ENCODE data around the gene PLEKHG4. TPM values are rescaled to one million over a fixed set of nuclear protein-coding genes. Genes with fewer than 3 reads are reported as not detected.
A peak's percentile ranks its signal among the peaks of the same experiment; 100 is the strongest.

PLEKHG4 gene
- total RNA-seq, 1 experiment from 2014 or later, result 38.5 TPM

DNA sequence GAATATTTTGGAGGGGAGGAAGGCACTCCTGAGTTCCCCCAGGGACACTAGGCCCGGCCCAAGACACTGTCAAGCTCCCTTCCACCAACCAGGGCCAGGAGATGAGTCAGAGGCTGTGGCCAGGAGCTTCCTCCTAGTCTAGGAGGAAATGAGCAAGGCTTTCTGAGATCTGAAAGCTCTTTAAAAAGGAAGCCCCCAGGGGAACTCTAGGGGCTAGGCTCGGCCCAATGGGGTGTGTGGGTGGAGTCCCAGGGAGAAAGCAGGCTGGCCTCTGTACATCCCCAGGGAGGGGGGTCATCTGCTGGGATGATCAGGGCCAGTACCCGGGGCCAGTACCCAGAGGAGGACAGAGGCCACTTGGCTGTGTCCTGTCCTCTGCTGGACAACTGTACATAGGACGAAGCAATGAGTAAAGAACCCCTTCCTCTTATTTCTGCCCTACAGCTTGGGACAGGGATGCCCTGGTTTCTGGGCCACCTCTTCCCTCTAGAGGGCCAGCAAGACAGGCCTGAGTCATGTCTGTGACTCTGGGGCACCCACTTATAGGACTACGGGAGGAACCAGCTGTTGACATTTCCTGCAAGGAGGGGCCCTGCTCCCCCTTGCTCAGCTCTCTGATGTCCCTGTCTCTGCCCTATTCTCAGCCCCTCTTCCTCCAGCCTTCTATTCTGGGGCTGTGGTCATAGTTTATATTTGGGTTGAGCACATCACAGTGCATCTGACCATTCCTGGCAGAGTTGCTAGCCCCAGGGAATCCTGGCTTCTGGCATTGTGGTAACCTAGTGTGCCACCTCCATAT is 34.7 kb upstream of the PLEKHG4 start:
- H3K27ac ChIP-seq (ENCODE audit: low read depth, low read length), result peak overlapping the region; percentile 92
- DNase-seq (ENCODE audit: low read depth, low spot score), result peak; percentile 63
- RAD21 ChIA-PET (ENCODE audit: low non-redundant PET in 1 of 2, low total read pairs in 2 of 2, uncharacterized antibody in 2 of 2, unreplicated experiment in 2 of 2), result no interaction called here
- peaks cover 0 to 2% of the 10 kb centered on the region in 2 experiments; a peak in 1 of 4 replicates for H3K36me3 ChIP-seq (ENCODE audit: control insufficient read depth in 1 of 2, insufficient read depth in 2 of 2, low read length in 2 of 2)
- peaks cover 63% of the 10 kb centered on the region for H3K79me2 ChIP-seq (ENCODE audit: insufficient read depth, low read length)
- H4K20me1 ChIP-seq (ENCODE audit: insufficient read depth), result no peaks in the 10 kb centered on the region
- peak overlapping the region; percentile 87 for H3K9ac ChIP-seq (ENCODE audit: low read length)
- peak; percentile 15 for ATAC-seq
- POLR2A ChIA-PET, result interaction anchor here (0.9 to 1.9 kb wide), 6 partner anchors 12 to 46 kb away, joined by 3 to 8 read pairs (median 4); partner anchors contain the start of genes ELMO3 and TMEM208
- H3K9me2 ChIP-seq (ENCODE audit: insufficient read depth), result no peaks in the 10 kb centered on the region
- H3K4me1 ChIP-seq (ENCODE audit: control insufficient read depth in 1 of 2, insufficient read depth in 2 of 2, low read length in 2 of 2), result peaks cover 56 to 89% of the 10 kb centered on the region in 2 experiments
- peak overlapping the region; percentile 71 to 92 for H3K4me3 ChIP-seq (replicated peaks in 1 of 2; ENCODE audit: low read depth in 1 of 2, low read length in 2 of 2)
- no peaks in the 10 kb centered on the region for H3K9me3 ChIP-seq (ENCODE audit: control insufficient read depth in 1 of 2, insufficient read depth in 1 of 2, low read depth in 1 of 2, low read length in 2 of 2)
- no peak overlapping the region for H2AFZ ChIP-seq (ENCODE audit: low read depth, low read length, poor library complexity, severe bottlenecking)
- CTCF ChIA-PET, result interaction anchor here (0.6 to 1.7 kb wide), 7 partner anchors 16 to 285 kb away, joined by 3 to 7 read pairs (median 3); partner anchors contain the start of genes ELMO3 and TMEM208
- BruUV-seq (replicated peaks), result no TSS peak
- peak overlapping the region; percentile 94 for H3K4me2 ChIP-seq (ENCODE audit: low read length)
- H3K27me3 ChIP-seq (ENCODE audit: insufficient read depth, low read length), result no peaks in the 10 kb centered on the region
- TF ChIP-seq FOSL1 (IDR thresholded peaks at IDR 0.05; ENCODE audit: low read depth) (no peak), MAX (IDR thresholded peaks at IDR 0.05) (no peak), POLR2AphosphoS5 (IDR thresholded peaks at IDR 0.05; ENCODE audit: low read depth, low read length) (peak; percentile 74), ATF3 (IDR thresholded peaks at IDR 0.05) (no peak), YY1 (IDR thresholded peaks at IDR 0.05; ENCODE audit: extremely low read depth, insufficient replicate concordance, low read depth, low read length) (peak; percentile 72)
- intact Hi-C loops (cut with micrococcal nuclease), result loop anchor here (5.0 kb wide), 1 partner anchor 173 kb away; the partner anchor contains the start of gene ZDHHC1

- Histone ChIP-seq H4K20me1 (ENCODE audit: insufficient read depth) (no peaks in the 10 kb centered on the region), H3K4me3 (replicated peaks in 1 of 2; ENCODE audit: low read depth in 1 of 2, low read length in 2 of 2) (peak overlapping the region; percentile 71 to 92), H3K27ac (ENCODE audit: low read depth, low read length) (peak overlapping the region; percentile 92), H3K36me3 (ENCODE audit: control insufficient read depth in 1 of 2, insufficient read depth in 2 of 2, low read length in 2 of 2) (no peaks in the 10 kb centered on the region), H2AFZ (ENCODE audit: low read depth, low read length, poor library complexity, severe bottlenecking) (no peak overlapping the region), H3K9me3 (ENCODE audit: control insufficient read depth in 1 of 2, insufficient read depth in 1 of 2, low read depth in 1 of 2, low read length in 2 of 2) (no peaks in the 10 kb centered on the region), H3K4me1 (ENCODE audit: control insufficient read depth in 1 of 2, insufficient read depth in 2 of 2, low read length in 2 of 2) (peaks cover 56 to 86% of the 10 kb centered on the region in 2 experiments), H3K27me3 (ENCODE audit: insufficient read depth, low read length) (no peaks in the 10 kb centered on the region), H3K4me2 (ENCODE audit: low read length) (peak overlapping the region; percentile 94), H3K9ac (ENCODE audit: low read length) (peak overlapping the region; percentile 87), H3K9me2 (ENCODE audit: insufficient read depth) (no peaks in the 10 kb centered on the region), H3K79me2 (ENCODE audit: insufficient read depth, low read length) (peaks cover 57% of the 10 kb centered on the region)
- intact Hi-C loops (cut with micrococcal nuclease), result loop anchor here (5.0 kb wide), 1 partner anchor 172 kb away; the partner anchor contains the start of gene ZDHHC1
- ChIA-PET RAD21 (ENCODE audit: low non-redundant PET in 1 of 2, low total read pairs in 2 of 2, uncharacterized antibody in 2 of 2, unreplicated experiment in 2 of 2) (interaction anchor here in 1 of 2 experiments (0.7 kb wide), 1 partner anchor 92 kb away, joined by 4 read pairs; no protein-coding TSS in a partner anchor), CTCF (interaction anchor here (1.3 to 2.6 kb wide), 2 partner anchors 46 to 47 kb away, joined by 6 to 13 read pairs; partner anchors contain the start of gene ELMO3), POLR2A (interaction anchor here (1.3 to 1.9 kb wide), 3 partner anchors 17 to 47 kb away, joined by 3 to 8 read pairs (median 5); partner anchors contain the start of genes ELMO3 and TMEM208)
- DNase-seq (ENCODE audit: low read depth, low spot score) (no peak), ATAC-seq (no peak)
- BruUV-seq (replicated peaks), result TSS peak; percentile 35
- TF ChIP-seq RAD21 (IDR thresholded peaks at IDR 0.05; ENCODE audit: low read depth), result no peak
- no peak for TF ChIP-seq MAX (IDR thresholded peaks at IDR 0.05)
- no peak for TF ChIP-seq SP1 (IDR thresholded peaks at IDR 0.05; ENCODE audit: low read depth)
- TF ChIP-seq ZFX (IDR thresholded peaks at IDR 0.05), result no peak
- TF ChIP-seq TCF7L2 (IDR thresholded peaks at IDR 0.05; ENCODE audit: borderline replicate concordance, extremely low read depth, insufficient read depth, insufficient read length), result no peak
- no peak for TF ChIP-seq REST (IDR thresholded peaks at IDR 0.05; ENCODE audit: low read depth)
- no peak for TF ChIP-seq JUND (IDR thresholded peaks at IDR 0.05)
- TF ChIP-seq SIN3A (IDR thresholded peaks at IDR 0.05; ENCODE audit: low read depth), result no peak
- no peak for TF ChIP-seq POLR2A (IDR thresholded peaks at IDR 0.05; ENCODE audit: borderline replicate concordance, extremely low read depth, insufficient read depth, insufficient read length)
- TF ChIP-seq EGR1 (IDR thresholded peaks at IDR 0.05; ENCODE audit: low read depth), result no peak
- TF ChIP-seq SRF (IDR thresholded peaks at IDR 0.05; ENCODE audit: low read depth), result no peak
- no peak for TF ChIP-seq POLR2AphosphoS5 (IDR thresholded peaks at IDR 0.05; ENCODE audit: low read depth, low read length)
These were observed 34.1 kb upstream of the PLEKHG4 start for GRCh38 chr16:67245186-67245585.

All from HCT116 (cell line).